ENCODE results near the gene TEPSIN. TPM values are rescaled to one million over a fixed set of nuclear protein-coding genes. Genes with fewer than 3 reads are reported as not detected.
A peak's percentile ranks its signal among the peaks of the same experiment; 100 is the strongest.

The TEPSIN gene
- total and polyA plus RNA-seq, 2 of the 8 experiments (the other 6 are each of a cell fraction or from before 2014, with no cell fraction given) = 22.9 to 28.0 TPM

DNA sequence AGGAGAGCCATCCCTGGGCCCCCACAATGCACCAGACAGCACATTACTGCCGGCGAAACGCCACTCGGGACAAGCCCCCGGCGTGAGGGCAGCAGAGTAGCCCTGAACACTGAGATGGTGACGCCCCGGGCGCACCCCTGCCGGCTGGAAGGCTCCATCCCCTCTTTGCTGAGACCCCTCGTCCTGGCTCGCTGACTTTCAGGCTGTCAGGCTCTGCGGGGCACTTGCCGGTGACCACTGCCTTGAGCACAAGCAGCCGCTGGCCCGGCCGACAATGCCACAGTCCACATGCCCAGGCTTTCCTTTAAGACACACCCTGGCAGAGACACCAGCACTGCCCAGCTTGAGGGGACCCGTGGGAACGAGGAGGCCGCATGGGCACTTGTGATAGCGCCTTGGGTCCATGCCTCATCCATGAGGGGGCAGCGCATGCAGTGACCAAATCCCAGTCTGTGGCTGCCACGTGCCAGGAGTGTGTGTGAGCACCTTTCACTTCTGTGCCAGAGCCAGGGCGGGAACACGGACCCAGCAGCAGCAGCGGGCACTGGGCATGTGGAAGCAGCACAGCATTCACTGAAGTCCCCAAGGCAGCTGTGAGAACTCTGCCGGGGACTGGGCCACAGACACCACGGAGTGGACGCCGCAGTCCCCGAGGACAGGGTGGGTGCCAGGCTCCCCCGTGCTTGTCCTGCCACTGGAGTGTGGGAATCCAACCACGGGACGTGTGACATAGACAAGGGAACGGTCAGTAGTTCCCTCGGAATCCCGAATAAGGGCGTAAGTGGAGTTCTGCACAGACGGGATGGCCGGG, 24.7 kb upstream of the TEPSIN start:
- Histone ChIP-seq H2BK15ac (ENCODE audit: low read length) (no peak overlapping the region), H3K4me3 (ENCODE audit: extremely low read depth in 1 of 4, insufficient read depth in 2 of 4, low read depth in 3 of 4, low read length in 4 of 4) (no peak overlapping the region), H3K36me3 (ENCODE audit: control insufficient read depth in 2 of 4, insufficient read depth in 4 of 4, low read length in 3 of 4) (peaks cover 0 to 7% (median 4%) of the 10 kb centered on the region in 4 experiments; a peak in 3 of 8 replicates), H3K56ac (replicated peaks; ENCODE audit: insufficient read length, low read depth, low read length) (no peak overlapping the region), H2BK12ac (ENCODE audit: low read depth, low read length) (no peak overlapping the region), H4K20me1 (replicated peaks in 1 of 2; ENCODE audit: control insufficient read depth in 1 of 2, insufficient read depth in 2 of 2, low read length in 2 of 2) (peaks cover 2 to 6% of the 10 kb centered on the region in 2 experiments), H3K14ac (ENCODE audit: insufficient read length) (no peak overlapping the region), H2BK5ac (ENCODE audit: low read depth, low read length) (no peak overlapping the region), H4K8ac (ENCODE audit: extremely low read depth, insufficient read depth, low read length) (peak overlapping the region; percentile 14; the same call in 1 of the 2 replicates), H2BK20ac (ENCODE audit: low read length) (no peak overlapping the region), H3K18ac (ENCODE audit: extremely low read depth, low read length) (no peak overlapping the region), H3K9ac (replicated peaks in 1 of 4; ENCODE audit: extremely low read depth in 1 of 4, low read depth in 3 of 4, low read length in 3 of 4) (no peak overlapping the region), H3K79me2 (ENCODE audit: control insufficient read depth in 1 of 2, insufficient read depth in 2 of 2, low read length in 2 of 2) (no peaks in the 10 kb centered on the region), H2AFZ (ENCODE audit: low read length) (no peak overlapping the region), H3K27ac (ENCODE audit: low read depth, low read length) (no peak overlapping the region), H3K4me2 (ENCODE audit: insufficient read depth in 1 of 2, low read depth in 2 of 2, low read length in 2 of 2) (no peak overlapping the region), H3K23ac (ENCODE audit: insufficient read length) (no peak overlapping the region), H2AK5ac (ENCODE audit: low read depth, low read length) (no peak overlapping the region), H4K5ac (ENCODE audit: insufficient read length, low read depth, low read length) (no peak overlapping the region), H3K4ac (replicated peaks; ENCODE audit: insufficient read length, low read depth, low read length) (no peak overlapping the region), H2BK120ac (replicated peaks; ENCODE audit: low read depth, low read length) (no peak overlapping the region), H3K23me2 (ENCODE audit: low read depth, low read length) (no peaks in the 10 kb centered on the region), H3K9me3 (ENCODE audit: insufficient read depth in 2 of 2, low read depth in 1 of 2, low read length in 1 of 2) (no peaks in the 10 kb centered on the region), H3K79me1 (ENCODE audit: low read depth, low read length) (peaks cover 5% of the 10 kb centered on the region; the same call in 1 of the 2 replicates), H3K4me1 (replicated peaks in 1 of 4; ENCODE audit: control insufficient read depth in 3 of 4, insufficient read depth in 4 of 4, low read length in 3 of 4) (no peaks in the 10 kb centered on the region), H4K91ac (replicated peaks; ENCODE audit: insufficient read length, low read length) (no peak overlapping the region), H3K27me3 (replicated peaks in 1 of 4; ENCODE audit: control insufficient read depth in 3 of 4, extremely low read depth in 1 of 4, insufficient read depth in 3 of 4, low read length in 3 of 4) (no peaks in the 10 kb centered on the region)
- TF ChIP-seq RAD21 (IDR thresholded peaks at IDR 0.05 in 1 of 2, conservative IDR thresholded peaks at IDR 0.05 in 1 of 2; ENCODE audit: low read depth in 2 of 2, low read length in 2 of 2) = no peak
- TF ChIP-seq KDM5A (IDR thresholded peaks at IDR 0.05; ENCODE audit: low read length) = no peak
- no peak for TF ChIP-seq POLR2A (IDR thresholded peaks at IDR 0.05; ENCODE audit: control extremely low read depth in 1 of 2, low read depth in 2 of 2, low read length in 2 of 2)
- no peak for TF ChIP-seq SP4 (IDR thresholded peaks at IDR 0.05; ENCODE audit: low read length)
- TF ChIP-seq HDAC2 (IDR thresholded peaks at IDR 0.05; ENCODE audit: borderline replicate concordance in 1 of 2, low read depth in 2 of 2, low read length in 2 of 2) = no peak
- ChIA-PET CTCF (ENCODE audit: partially characterized antibody) (interaction anchor here (1.0 to 1.8 kb wide), 6 partner anchors 11 to 121 kb away, joined by 3 to 4 read pairs (median 4); no protein-coding TSS in a partner anchor), POLR2A (ENCODE audit: partially characterized antibody) (no interaction called here)
- no peak for DNase-seq (ENCODE audit: low read depth in 1 of 2, low spot score in 2 of 2)
- WGBS, 2 experiments (ENCODE audit: extremely low coverage in 1 of 2, insufficient coverage in 1 of 2, insufficient read length in 1 of 2, insufficient replicate concordance in 2 of 2, low coverage in 1 of 2, low lambda C conversion rate in 2 of 2, missing lambda C conversion rate in 1 of 2) = 92% methylated on average over 36 of the region's 40 CpGs; no CpG with 5 or more reads in 1 of the 2 experiments
- no peak for FAIRE-seq

Measured in H1 (cell line).